OCI-LY1 (cell line): ENCODE results near the gene SLC9C2.

Experiments used
- CTCF ChIP-seq: fragments of 200-600 bp; sonication (generic), shearing (Covaris generic); IDR thresholded peaks from 2 replicates; pipeline ENCODE4 v1.5.1; 2017; ENCODE audit warnings: mild to moderate bottlenecking, antibody characterized with exemption, low read length, moderate library complexity, mixed read lengths
- EZH2 ChIP-seq: fragments of 200-600 bp; sonication (generic), shearing (Covaris generic); IDR thresholded peaks from 2 replicates; pipeline ENCODE4 v1.8.0; 2017; ENCODE audit warnings: borderline replicate concordance, mixed run types, mild to moderate bottlenecking, antibody characterized with exemption, low read length, moderate library complexity, mixed read lengths

DNA sequence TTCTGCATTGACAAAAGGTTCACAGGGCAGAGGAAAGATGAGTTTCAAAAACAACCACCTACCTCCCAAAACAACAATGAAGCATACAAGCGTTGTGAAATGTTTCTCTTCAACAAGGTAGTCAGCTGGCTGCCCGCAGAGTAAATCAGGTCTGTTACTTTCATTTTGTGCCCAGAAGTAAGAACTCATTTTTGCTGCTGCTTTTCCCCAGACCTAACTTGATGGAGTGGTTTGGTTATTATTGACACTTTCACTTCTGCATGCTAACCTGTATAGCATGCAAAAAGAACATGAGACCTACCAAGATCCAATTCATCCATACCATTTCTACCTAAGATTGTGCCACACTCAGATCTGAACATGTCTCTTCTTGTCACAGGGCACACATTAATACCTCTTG lies 1.3 kb downstream of the SLC9C2 start:
- TF ChIP-seq CTCF: no peak
- no peak for TF ChIP-seq EZH2
